SK-N-SH (cell line): Measurements from ENCODE around the gene NEAT1. TPM values are rescaled to one million over a fixed set of nuclear protein-coding genes. Genes with fewer than 3 reads are reported as not detected.

ENCODE experiments used
- CTCF ChIA-PET: fragments of 300-600, 350-600 bp; formaldehyde crosslinking; extraction: SDS; loops from one replicate; lab custom pipeline; 2021; lab: Yijun Ruan, JAX
- POLR2A ChIA-PET: fragments of 350-600 bp; sonication (Branson Sonifier 250); formaldehyde crosslinking; extraction: SDS; loops from one replicate; lab custom pipeline; 2020; ENCODE audit warnings: antibody characterized with exemption, inconsistent platforms; lab: Yijun Ruan, JAX
- DNase-seq: peaks from one replicate; pipeline ENCODE4 v3.0.0; 2012
- H2AFZ ChIP-seq: fragments of 200-600 bp; sonication (generic); 2 replicates; pipeline ENCODE4 v1.8.1; 2016; ENCODE audit warnings: antibody characterized with exemption, mild to moderate bottlenecking, low read depth
- H3F3A ChIP-seq: fragments of 200-600 bp; sonication (generic); replicated peaks from 2 replicates; pipeline ENCODE3; 2016; ENCODE audit warnings: antibody characterized with exemption, mild to moderate bottlenecking; ENCODE audit not compliant: insufficient read depth
- H3K27ac ChIP-seq, 2 experiments: fragments of 200-500 bp in 1 of 2; fragments of 200-600 bp in 1 of 2; sonication (Bioruptor generic) in 1 of 2; sonication (generic), shearing (Covaris generic) in 1 of 2; 2 replicates each; pipeline versions ENCODE4 v1.5.1 to v1.6.1; 2014 to 2016; ENCODE audit warnings: low read depth in 2 of 2, inconsistent platforms in 1 of 2, low read length in 1 of 2, mild to moderate bottlenecking in 1 of 2, mixed read lengths in 1 of 2
- H3K27me3 ChIP-seq: fragments of 200-600 bp; sonication (generic), shearing (Covaris generic); 2 replicates; pipeline ENCODE4 v1.6.1; 2016; ENCODE audit warnings: mixed run types; ENCODE audit not compliant: insufficient read depth
- H3K36me3 ChIP-seq, 2 experiments: fragments of 200-500 bp in 1 of 2; fragments of 200-600 bp in 1 of 2; sonication (Bioruptor generic) in 1 of 2; sonication (generic) in 1 of 2; replicated peaks in 1 of 2; 2 replicates each; pipeline versions ENCODE3 to v1.5.1; 2014 to 2016; ENCODE audit warnings: low read length in 1 of 2, mild to moderate bottlenecking in 1 of 2; ENCODE audit not compliant: insufficient read depth in 2 of 2, control insufficient read depth in 1 of 2
- H3K4me1 ChIP-seq, 2 experiments: fragments of 200-500 bp in 1 of 2; fragments of 200-600 bp in 1 of 2; sonication (Bioruptor generic) in 1 of 2; sonication (generic), shearing (Covaris generic) in 1 of 2; 2 replicates each; pipeline versions ENCODE4 v1.5.1 to v1.6.1; 2014 to 2016; ENCODE audit warnings: low read depth in 1 of 2, low read length in 1 of 2, mixed run types in 1 of 2; ENCODE audit not compliant: insufficient read depth in 2 of 2, control insufficient read depth in 1 of 2
- H3K4me2 ChIP-seq: fragments of 200-600 bp; sonication (generic), shearing (Covaris generic); 2 replicates; pipeline ENCODE4 v1.6.1; 2017; ENCODE audit warnings: mixed run types
- H3K4me3 ChIP-seq, 2 experiments: fragments of 200-500 bp in 1 of 2; fragments of 200-600 bp in 1 of 2; sonication (Bioruptor generic) in 1 of 2; sonication (generic), shearing (Covaris generic) in 1 of 2; 2 replicates each; pipeline versions ENCODE4 v1.5.1 to v1.8.1; 2014 to 2016; ENCODE audit warnings: low read depth in 2 of 2, inconsistent platforms in 1 of 2, low read length in 1 of 2, mild to moderate bottlenecking in 1 of 2, mixed read lengths in 1 of 2, moderate library complexity in 1 of 2
- H3K79me2 ChIP-seq: fragments of 200-600 bp; sonication (generic); 2 replicates; pipeline ENCODE4 v1.8.1; 2017; ENCODE audit warnings: mild to moderate bottlenecking; ENCODE audit not compliant: insufficient read depth
- H3K9ac ChIP-seq: fragments of 200-600 bp; sonication (generic); 2 replicates; pipeline ENCODE4 v1.6.1; 2017; ENCODE audit warnings: mixed run types
- H3K9me2 ChIP-seq: fragments of 200-600 bp; sonication (generic); 2 replicates; pipeline ENCODE4 v1.6.1; 2017; ENCODE audit warnings: mixed run types
- H3K9me3 ChIP-seq: fragments of 200-600 bp; sonication (generic); 2 replicates; pipeline ENCODE4 v1.6.1; 2017; ENCODE audit warnings: mixed run types, mild to moderate bottlenecking, moderate library complexity
- H4K20me1 ChIP-seq: fragments of 200-600 bp; sonication (generic); 2 replicates; pipeline ENCODE4 v1.6.1; 2017; ENCODE audit warnings: mild to moderate bottlenecking, mixed run types; ENCODE audit not compliant: insufficient read depth
- EP300 ChIP-seq, 2 experiments: IDR thresholded peaks; 2 replicates each; pipeline versions ENCODE4 v1.4.0 to v1.6.1; 2012; ENCODE audit warnings: borderline replicate concordance in 1 of 2, low read depth in 1 of 2, low read length in 1 of 2
- EZH2phosphoT487 ChIP-seq: fragments of 200-600 bp; sonication (generic); IDR thresholded peaks from 2 replicates; pipeline ENCODE4 v1.6.1; 2017; ENCODE audit warnings: low read depth, mixed run types, mild to moderate bottlenecking, antibody characterized with exemption, moderate library complexity, borderline replicate concordance
- FOSL2 ChIP-seq: IDR thresholded peaks from 2 replicates; pipeline ENCODE4 v1.4.0; 2012; ENCODE audit warnings: low read depth, mild to moderate bottlenecking, moderate library complexity, borderline replicate concordance
- GABPA ChIP-seq: IDR thresholded peaks from 2 replicates; pipeline ENCODE4 v1.4.0; 2012; ENCODE audit warnings: low read depth, mild to moderate bottlenecking
- GATA2 ChIP-seq: sonication (generic); formaldehyde crosslinking; IDR thresholded peaks from 2 replicates; pipeline ENCODE4 v1.5.0; 2020; ENCODE audit warnings: mild to moderate bottlenecking, missing genetic modification reagents
- MAX ChIP-seq: IDR thresholded peaks from 2 replicates; pipeline ENCODE4 v1.4.0; 2012; ENCODE audit warnings: low read depth
- NRF1 ChIP-seq: IDR thresholded peaks from 2 replicates; pipeline ENCODE4 v1.6.1; 2012; ENCODE audit warnings: low read depth, mild to moderate bottlenecking, low read length
- PBX3 ChIP-seq: IDR thresholded peaks from 2 replicates; pipeline ENCODE4; 2012
- POLR2AphosphoS5 ChIP-seq: IDR thresholded peaks from 2 replicates; pipeline ENCODE4 v1.6.1; 2012; ENCODE audit warnings: low read depth, low read length
- RAD21 ChIP-seq: IDR thresholded peaks from 2 replicates; pipeline ENCODE4 v1.6.1; 2012; ENCODE audit warnings: mild to moderate bottlenecking, low read length
- RFX5 ChIP-seq: IDR thresholded peaks from 2 replicates; pipeline ENCODE4 v1.6.1; 2012; ENCODE audit warnings: mild to moderate bottlenecking, improper control_type of control experiment, low read length
- RXRA ChIP-seq: IDR thresholded peaks from 2 replicates; pipeline ENCODE4 v1.4.0; 2012; ENCODE audit warnings: low read depth, mild to moderate bottlenecking, borderline replicate concordance
- SIN3A ChIP-seq: IDR thresholded peaks from 2 replicates; pipeline ENCODE4 v1.6.1; 2012; ENCODE audit warnings: low read depth, mild to moderate bottlenecking, low read length, moderate library complexity, borderline replicate concordance
- SMC3 ChIP-seq: IDR thresholded peaks from 2 replicates; pipeline ENCODE4 v1.6.1; 2012; ENCODE audit warnings: low read depth, low read length, improper control_type of control experiment
- TAF1 ChIP-seq: IDR thresholded peaks from 2 replicates; pipeline ENCODE4 v1.6.1; 2012; ENCODE audit warnings: low read depth, mild to moderate bottlenecking, low read length, moderate library complexity, borderline replicate concordance
- TCF12 ChIP-seq: IDR thresholded peaks from 2 replicates; pipeline ENCODE4 v1.4.0; 2012
- USF1 ChIP-seq: IDR thresholded peaks from 2 replicates; pipeline ENCODE4 v1.4.0; 2012; ENCODE audit warnings: low read depth, borderline replicate concordance
- WGBS: methylation state at CpG from one replicate; pipeline ENCODE4 v1.1.6; 2017; ENCODE audit warnings: low lambda C conversion rate; 5-methylcytosine and 5-hydroxymethylcytosine counted together
- polyA plus RNA-seq, 3 experiments: library from polyadenylated mRNA; depleted of rRNA; stranded (reverse); fragments of >200 nt; gene quantifications; 2 replicates each; pipeline ENCODE4 v1.2.3, GENCODE V29; 2012
- TF ChIP-seq, protein P1 (sequence below): fragments of 200-600 bp; sonication (generic); IDR thresholded peaks from 2 replicates; pipeline ENCODE4 v1.6.1; 2017; ENCODE audit warnings: antibody characterized with exemption, mild to moderate bottlenecking, moderate library complexity
- TF ChIP-seq, protein P2 (sequence below): fragments of 150-350 bp; IDR thresholded peaks from 2 replicates; pipeline ENCODE4 v1.6.1; 2016; ENCODE audit warnings: mild to moderate bottlenecking, low read depth, low read length

The NEAT1 gene
- polyA plus RNA-seq, 1 of the 3 experiments (the other 2 are of a cell fraction) = 435 TPM

DNA sequence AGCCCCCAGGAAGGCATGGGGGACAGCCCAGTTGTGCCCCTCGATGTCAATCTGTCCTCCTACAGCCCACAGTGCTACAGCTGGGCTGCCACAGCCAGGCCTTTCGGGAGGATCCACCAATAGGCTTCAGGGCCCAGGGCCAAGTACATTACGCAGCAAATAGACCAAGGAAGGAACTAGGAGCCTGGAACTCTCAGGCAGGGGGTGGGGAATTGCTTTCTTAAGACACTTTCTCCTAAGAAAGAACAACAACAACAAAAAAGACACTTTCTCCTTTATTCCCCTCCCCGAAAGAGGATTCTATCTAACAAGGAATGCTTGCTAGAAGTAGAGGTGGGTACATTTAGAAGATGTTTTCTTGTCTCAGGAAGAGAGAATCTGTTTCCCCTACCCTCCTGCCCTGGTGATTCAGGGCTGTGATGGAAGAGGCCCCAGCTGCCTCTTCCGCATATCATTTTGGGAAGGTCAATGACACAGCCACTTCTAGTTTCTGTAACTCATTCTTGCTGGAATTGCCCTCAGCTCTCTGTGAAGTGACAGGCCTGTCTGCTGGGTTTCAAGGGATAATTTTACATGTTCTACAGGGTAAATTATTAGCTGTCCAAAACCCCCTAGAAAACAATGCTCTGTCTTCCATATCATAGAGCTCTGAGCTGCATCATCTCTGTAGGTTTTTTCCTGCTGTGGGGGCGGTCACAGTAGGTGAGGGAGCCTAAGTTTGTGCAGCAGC is 70.2 kb downstream of the NEAT1 start (continued):
- TF ChIP-seq PBX3 (peak; percentile 58), FOSL2 (peak; percentile 37; the same call in 1 of the 2 replicates), MAX (no peak), POLR2AphosphoS5 (peak; percentile 38; the same call in 1 of the 2 replicates), RFX5 (no peak)

DNA sequence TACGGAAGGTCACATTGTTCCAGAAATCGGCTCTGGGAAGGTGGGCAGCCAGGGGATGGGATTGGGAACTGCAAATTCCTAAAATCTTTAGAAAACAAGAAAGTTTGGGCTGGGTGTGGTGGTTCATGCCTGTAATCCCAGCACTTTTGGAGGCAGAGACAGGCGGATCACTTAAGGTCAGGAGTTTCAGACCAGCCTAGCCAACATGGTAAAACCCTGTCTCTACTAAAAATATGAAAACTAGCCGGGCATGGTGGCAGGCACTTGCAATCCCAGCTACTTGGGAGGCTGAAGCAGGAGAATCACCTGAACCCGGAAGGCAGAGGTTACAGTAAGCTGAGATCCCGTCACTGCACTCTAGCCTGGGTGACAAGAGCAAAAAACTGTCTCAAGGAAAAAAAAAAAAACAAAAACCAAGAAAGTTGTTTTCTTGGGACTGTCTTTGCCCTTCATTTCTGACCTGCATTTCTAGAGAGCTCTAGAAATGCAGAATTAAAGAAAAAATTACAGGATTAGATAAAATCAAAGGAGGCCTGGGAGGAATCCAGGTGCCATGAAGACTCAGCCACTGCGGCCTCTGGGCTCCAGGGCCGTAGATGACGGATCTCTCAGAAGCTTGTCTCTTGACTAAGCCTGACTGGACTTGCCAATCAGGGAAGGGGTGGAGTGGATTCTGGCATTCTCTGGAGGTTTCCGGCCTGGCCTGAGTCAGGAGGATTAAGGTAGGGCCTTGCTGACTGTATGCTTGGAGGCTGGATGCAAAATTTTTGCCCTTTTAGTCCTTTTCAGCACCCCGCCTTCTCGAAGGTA is 71.0 kb downstream of the NEAT1 start:
- Histone ChIP-seq H3K79me2 (peaks cover 80% of the 10 kb centered on the region), H3K4me3 (peak overlapping the region in 1 of 2 experiments; percentile 18; a peak in 1 of 4 replicates), H3K36me3 (no peaks in the 10 kb centered on the region), H2AFZ (no peak overlapping the region), H4K20me1 (no peaks in the 10 kb centered on the region), H3K9me2 (no peaks in the 10 kb centered on the region), H3F3A (peaks cover 77% of the 10 kb centered on the region), H3K4me1 (peaks cover 69 to 73% of the 10 kb centered on the region in 2 experiments), H3K27me3 (no peaks in the 10 kb centered on the region), H3K27ac (peak overlapping the region; percentile 88 to 100), H3K9me3 (no peaks in the 10 kb centered on the region), H3K9ac (peak overlapping the region; percentile 95), H3K4me2 (peak overlapping the region; percentile 83)
- no peak for DNase-seq
- CTCF ChIA-PET = interaction anchor here (1.5 to 8.3 kb wide), 4 partner anchors 16 to 77 kb away, joined by 4 to 58 read pairs (median 18); no protein-coding TSS in a partner anchor
- POLR2A ChIA-PET = interaction anchor here (0.9 to 26.8 kb wide), 3 partner anchors 18 to 71 kb away, joined by 3 to 1027 read pairs (median 591); partner anchors contain the start of gene NEAT1
- 28% methylated on average over 12 of the region's 12 CpGs for WGBS
- TF ChIP-seq EP300 (IDR thresholded peaks at IDR 0.05; ENCODE audit: borderline replicate concordance in 1 of 2, low read depth in 1 of 2, low read length in 1 of 2) (peak in 1 of 2 experiments; percentile 63; a peak in 1 of 4 replicates), TCF12 (peak; percentile 61; the same call in 1 of the 2 replicates), FOSL2 (peak; percentile 61; the same call in 1 of the 2 replicates), EZH2phosphoT487 (no peak), SIN3A (peak; percentile 63), GABPA (no peak), RAD21 (no peak), RXRA (0 out of 2 replicates have a peak, but pooled peaks have one; percentile 25), SMC3 (no peak), GATA2 (CRISPR knock-in tag) (no peak), TAF1 (peak; percentile 44; the same call in 1 of the 2 replicates), USF1 (no peak), NRF1 (no peak)
- TF ChIP-seq, protein P1, sequence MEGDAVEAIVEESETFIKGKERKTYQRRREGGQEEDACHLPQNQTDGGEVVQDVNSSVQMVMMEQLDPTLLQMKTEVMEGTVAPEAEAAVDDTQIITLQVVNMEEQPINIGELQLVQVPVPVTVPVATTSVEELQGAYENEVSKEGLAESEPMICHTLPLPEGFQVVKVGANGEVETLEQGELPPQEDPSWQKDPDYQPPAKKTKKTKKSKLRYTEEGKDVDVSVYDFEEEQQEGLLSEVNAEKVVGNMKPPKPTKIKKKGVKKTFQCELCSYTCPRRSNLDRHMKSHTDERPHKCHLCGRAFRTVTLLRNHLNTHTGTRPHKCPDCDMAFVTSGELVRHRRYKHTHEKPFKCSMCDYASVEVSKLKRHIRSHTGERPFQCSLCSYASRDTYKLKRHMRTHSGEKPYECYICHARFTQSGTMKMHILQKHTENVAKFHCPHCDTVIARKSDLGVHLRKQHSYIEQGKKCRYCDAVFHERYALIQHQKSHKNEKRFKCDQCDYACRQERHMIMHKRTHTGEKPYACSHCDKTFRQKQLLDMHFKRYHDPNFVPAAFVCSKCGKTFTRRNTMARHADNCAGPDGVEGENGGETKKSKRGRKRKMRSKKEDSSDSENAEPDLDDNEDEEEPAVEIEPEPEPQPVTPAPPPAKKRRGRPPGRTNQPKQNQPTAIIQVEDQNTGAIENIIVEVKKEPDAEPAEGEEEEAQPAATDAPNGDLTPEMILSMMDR = no peak
- TF ChIP-seq, protein P2, sequence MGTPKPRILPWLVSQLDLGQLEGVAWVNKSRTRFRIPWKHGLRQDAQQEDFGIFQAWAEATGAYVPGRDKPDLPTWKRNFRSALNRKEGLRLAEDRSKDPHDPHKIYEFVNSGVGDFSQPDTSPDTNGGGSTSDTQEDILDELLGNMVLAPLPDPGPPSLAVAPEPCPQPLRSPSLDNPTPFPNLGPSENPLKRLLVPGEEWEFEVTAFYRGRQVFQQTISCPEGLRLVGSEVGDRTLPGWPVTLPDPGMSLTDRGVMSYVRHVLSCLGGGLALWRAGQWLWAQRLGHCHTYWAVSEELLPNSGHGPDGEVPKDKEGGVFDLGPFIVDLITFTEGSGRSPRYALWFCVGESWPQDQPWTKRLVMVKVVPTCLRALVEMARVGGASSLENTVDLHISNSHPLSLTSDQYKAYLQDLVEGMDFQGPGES = no peak
